ENCODE results near the gene KRTAP4-7. TPM values are rescaled to one million over a fixed set of nuclear protein-coding genes. Genes with fewer than 3 reads are reported as not detected.
"Not testable (repeated sequence)": the region's sequence is repeated elsewhere in the genome, so short reads cannot be mapped to it uniquely, and the experiment has no call there.

The KRTAP4-7 gene
- total RNA-seq, 1 experiment from 2014 or later: not detected

- no peaks in the 10 kb centered on the region for H3F3A ChIP-seq (ENCODE audit: low read length, unreplicated experiment)
- intact Hi-C loops (cut with micrococcal nuclease): no loop called here
- H3K79me2 ChIP-seq (ENCODE audit: low read length): no peaks in the 10 kb centered on the region
- CTCF ChIA-PET: no interaction called here
- H3K4me2 ChIP-seq (ENCODE audit: low read length): no peak overlapping the region
- H3K36me3 ChIP-seq (ENCODE audit: low read depth, low read length): no peaks in the 10 kb centered on the region
- no peak overlapping the region for H3K27ac ChIP-seq (ENCODE audit: low read length)
- no peaks in the 10 kb centered on the region for H3K9me2 ChIP-seq (replicated peaks; ENCODE audit: low read length)
- peaks cover 10% of the 10 kb centered on the region for H3K4me1 ChIP-seq (ENCODE audit: insufficient read depth, low read length)
- no peak overlapping the region for H3K4me3 ChIP-seq (ENCODE audit: low read length)
- no peak overlapping the region for H3K9ac ChIP-seq (ENCODE audit: low read length)
- no TSS peak for BruUV-seq (replicated peaks)
- ATAC-seq: no peak
- POLR2A ChIA-PET (ENCODE audit: unreplicated experiment): no interaction called here
- H2AFZ ChIP-seq (ENCODE audit: low read length): no peak overlapping the region
- H4K20me1 ChIP-seq (ENCODE audit: low read length): no peaks in the 10 kb centered on the region
- TF ChIP-seq EZH2 (IDR thresholded peaks at IDR 0.05; ENCODE audit: low read length, unreplicated experiment) (no peak), CTCF (conservative IDR thresholded peaks at IDR 0.05; ENCODE audit: low read depth, low read length) (no peak)
- DNase-seq: no peak
- H3K9me3 ChIP-seq (ENCODE audit: low read length): no peaks in the 10 kb centered on the region
- no peaks in the 10 kb centered on the region for H3K27me3 ChIP-seq (ENCODE audit: low read length)
These were observed 37.8 kb downstream of the KRTAP4-7 start for GRCh38 chr17:41121742-41122141.

- H3K4me1 ChIP-seq (ENCODE audit: insufficient read depth, low read length); H3K9me2 ChIP-seq (replicated peaks; ENCODE audit: low read length); H3F3A ChIP-seq (ENCODE audit: low read length, unreplicated experiment); intact Hi-C loops (cut with micrococcal nuclease); H2AFZ ChIP-seq (ENCODE audit: low read length); H3K27ac ChIP-seq (ENCODE audit: low read length); CTCF ChIA-PET; H3K79me2 ChIP-seq (ENCODE audit: low read length); H3K27me3 ChIP-seq (ENCODE audit: low read length); H3K4me2 ChIP-seq (ENCODE audit: low read length); H4K20me1 ChIP-seq (ENCODE audit: low read length); BruUV-seq (replicated peaks); ATAC-seq; H3K36me3 ChIP-seq (ENCODE audit: low read depth, low read length); H3K9me3 ChIP-seq (ENCODE audit: low read length); H3K9ac ChIP-seq (ENCODE audit: low read length); H3K4me3 ChIP-seq (ENCODE audit: low read length); POLR2A ChIA-PET (ENCODE audit: unreplicated experiment); DNase-seq: not testable (repeated sequence)
These were observed 39.5 kb downstream of the KRTAP4-7 start for GRCh38 chr17:41123292-41123990.

- H3K9me3 ChIP-seq (ENCODE audit: low read length); H2AFZ ChIP-seq (ENCODE audit: low read length); H4K20me1 ChIP-seq (ENCODE audit: low read length); BruUV-seq (replicated peaks); H3K36me3 ChIP-seq (ENCODE audit: low read depth, low read length); CTCF ChIA-PET; H3K9me2 ChIP-seq (replicated peaks; ENCODE audit: low read length); H3K79me2 ChIP-seq (ENCODE audit: low read length); H3F3A ChIP-seq (ENCODE audit: low read length, unreplicated experiment); ATAC-seq; H3K27me3 ChIP-seq (ENCODE audit: low read length); intact Hi-C loops (cut with micrococcal nuclease); H3K27ac ChIP-seq (ENCODE audit: low read length); H3K4me2 ChIP-seq (ENCODE audit: low read length); DNase-seq; POLR2A ChIA-PET (ENCODE audit: unreplicated experiment); H3K9ac ChIP-seq (ENCODE audit: low read length); H3K4me3 ChIP-seq (ENCODE audit: low read length); H3K4me1 ChIP-seq (ENCODE audit: insufficient read depth, low read length): not testable (repeated sequence)
These were observed 40.0 kb downstream of the KRTAP4-7 start, which contains the start of gene KRTAP4-12 for GRCh38 chr17:41123991-41124371. KRTAP4-12 (minus strand) TSS chr17:41124182; CDS start chr17:41124122, 60 bp downstream.

GRCh38 chr17:41125064-41125463 is 41.1 kb downstream of the KRTAP4-7 start:
- TF ChIP-seq EZH2phosphoT487 (IDR thresholded peaks at IDR 0.05; ENCODE audit: borderline replicate concordance, low read length) (no peak), CTCF (conservative IDR thresholded peaks at IDR 0.05; ENCODE audit: low read depth, low read length) (no peak), EZH2 (IDR thresholded peaks at IDR 0.05; ENCODE audit: low read length, unreplicated experiment) (no peak)
- no peaks in the 10 kb centered on the region for H3K36me3 ChIP-seq (ENCODE audit: low read depth, low read length)
- H3K27me3 ChIP-seq (ENCODE audit: low read length): no peaks in the 10 kb centered on the region
- no peaks in the 10 kb centered on the region for H3F3A ChIP-seq (ENCODE audit: low read length, unreplicated experiment)
- no peak overlapping the region for H3K27ac ChIP-seq (ENCODE audit: low read length)
- ChIA-PET POLR2A (ENCODE audit: unreplicated experiment) (interaction anchor here (0.7 kb wide), 1 partner anchor 403 kb away, joined by 3 read pairs; no protein-coding TSS in a partner anchor), CTCF (no interaction called here)
- intact Hi-C loops (cut with micrococcal nuclease): no loop called here
- H3K9me2 ChIP-seq (replicated peaks; ENCODE audit: low read length): no peaks in the 10 kb centered on the region
- no peaks in the 10 kb centered on the region for H3K79me2 ChIP-seq (ENCODE audit: low read length)
- ATAC-seq (no peak), DNase-seq (no peak)
- H3K4me2 ChIP-seq (ENCODE audit: low read length): no peak overlapping the region
- H3K9me3 ChIP-seq (ENCODE audit: low read length): no peaks in the 10 kb centered on the region
- H4K20me1 ChIP-seq (ENCODE audit: low read length): no peaks in the 10 kb centered on the region
- H3K4me1 ChIP-seq (ENCODE audit: insufficient read depth, low read length): no peaks in the 10 kb centered on the region
- H3K4me3 ChIP-seq (ENCODE audit: low read length): no peak overlapping the region
- H3K9ac ChIP-seq (ENCODE audit: low read length): no peak overlapping the region
- no TSS peak for BruUV-seq (replicated peaks)
- H2AFZ ChIP-seq (ENCODE audit: low read length): no peak overlapping the region

All from PC-3 (cell line).